Type B pancreatic cell (in vitro differentiated cells): ENCODE measurements around the gene MAPK12. TPM values are rescaled to one million over a fixed set of nuclear protein-coding genes. Genes with fewer than 3 reads are reported as not detected.
"Not testable (repeated sequence)": the region's sequence is repeated elsewhere in the genome, so short reads cannot be mapped to it uniquely, and the experiment has no call there.

Experiments
- DNase-seq: peaks from one replicate; pipeline ENCODE4 v3.0.0; 2021; ENCODE audit warnings: mixed read lengths; ENCODE audit not compliant: unreplicated experiment; ENCODE audit errors: extremely low spot score
- H3K27ac Mint-ChIP-seq: 2 replicates; pipeline ENCODE4 v1.8.0; 2021; ENCODE audit warnings: mild to moderate bottlenecking, mixed read lengths
- H3K27me3 Mint-ChIP-seq: 2 replicates; pipeline ENCODE4 v1.8.0; 2021; ENCODE audit warnings: mixed read lengths
- H3K36me3 Mint-ChIP-seq: 2 replicates; pipeline ENCODE4 v1.8.0; 2021; ENCODE audit warnings: mixed read lengths
- H3K4me1 Mint-ChIP-seq: one replicate; pipeline ENCODE4 v1.8.0; 2021; ENCODE audit warnings: mixed read lengths; ENCODE audit not compliant: unreplicated experiment
- H3K4me3 Mint-ChIP-seq: 2 replicates; pipeline ENCODE4 v1.8.0; 2021; ENCODE audit warnings: mild to moderate bottlenecking, mixed read lengths
- H3K9me3 Mint-ChIP-seq: 2 replicates; pipeline ENCODE4 v1.8.0; 2021; ENCODE audit warnings: mixed read lengths
- total RNA-seq: library from RNA; stranded (reverse); gene quantifications from 2 replicates; pipeline ENCODE4 v1.2.1, GENCODE V29; 2021; ENCODE audit warnings: low replicate concordance
- TF ChIP-seq, protein P1 (sequence below): fragments of 200-600 bp; sonication (generic); conservative IDR thresholded peaks from 2 replicates; pipeline ENCODE4 v1.5.0; 2021; ENCODE audit warnings: antibody characterized with exemption, mild to moderate bottlenecking

Gene MAPK12
- total RNA-seq, 1 donor from 2014 or later = 31.3 TPM

DNA sequence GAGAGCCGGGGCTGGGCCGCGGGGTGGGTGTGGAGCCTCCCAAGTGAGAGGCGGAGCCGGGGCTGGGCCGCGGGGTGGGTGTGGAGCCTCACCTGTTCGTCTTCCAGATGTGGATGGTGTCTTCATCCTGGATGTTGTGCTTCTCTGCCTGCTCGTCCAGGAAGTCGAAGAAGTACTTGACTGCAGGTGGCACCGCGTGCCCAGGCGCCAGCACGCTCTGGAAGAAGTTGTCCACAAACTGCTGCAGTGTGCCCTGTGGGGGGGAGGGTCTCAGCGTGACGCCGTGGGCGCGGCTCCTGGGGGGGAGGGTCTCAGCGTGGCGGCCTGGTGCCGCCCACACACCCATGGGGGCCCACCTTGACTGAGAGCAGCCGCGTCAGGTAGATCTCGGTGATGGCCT is 16.3 kb upstream of the MAPK12 start:
- no peaks in the 10 kb centered on the region for H3K9me3 Mint-ChIP-seq
- TF ChIP-seq, protein P1, sequence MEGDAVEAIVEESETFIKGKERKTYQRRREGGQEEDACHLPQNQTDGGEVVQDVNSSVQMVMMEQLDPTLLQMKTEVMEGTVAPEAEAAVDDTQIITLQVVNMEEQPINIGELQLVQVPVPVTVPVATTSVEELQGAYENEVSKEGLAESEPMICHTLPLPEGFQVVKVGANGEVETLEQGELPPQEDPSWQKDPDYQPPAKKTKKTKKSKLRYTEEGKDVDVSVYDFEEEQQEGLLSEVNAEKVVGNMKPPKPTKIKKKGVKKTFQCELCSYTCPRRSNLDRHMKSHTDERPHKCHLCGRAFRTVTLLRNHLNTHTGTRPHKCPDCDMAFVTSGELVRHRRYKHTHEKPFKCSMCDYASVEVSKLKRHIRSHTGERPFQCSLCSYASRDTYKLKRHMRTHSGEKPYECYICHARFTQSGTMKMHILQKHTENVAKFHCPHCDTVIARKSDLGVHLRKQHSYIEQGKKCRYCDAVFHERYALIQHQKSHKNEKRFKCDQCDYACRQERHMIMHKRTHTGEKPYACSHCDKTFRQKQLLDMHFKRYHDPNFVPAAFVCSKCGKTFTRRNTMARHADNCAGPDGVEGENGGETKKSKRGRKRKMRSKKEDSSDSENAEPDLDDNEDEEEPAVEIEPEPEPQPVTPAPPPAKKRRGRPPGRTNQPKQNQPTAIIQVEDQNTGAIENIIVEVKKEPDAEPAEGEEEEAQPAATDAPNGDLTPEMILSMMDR = no peak
- no peak overlapping the region for H3K4me3 Mint-ChIP-seq
- H3K36me3 Mint-ChIP-seq = peaks cover 6% of the 10 kb centered on the region
- no peak overlapping the region for H3K27ac Mint-ChIP-seq
- DNase-seq = no peak
- no peaks in the 10 kb centered on the region for H3K4me1 Mint-ChIP-seq
- no peaks in the 10 kb centered on the region for H3K27me3 Mint-ChIP-seq

- no peaks in the 10 kb centered on the region for H3K4me1 Mint-ChIP-seq
- TF ChIP-seq, protein P1 = peak; percentile 46
- no peaks in the 10 kb centered on the region for H3K9me3 Mint-ChIP-seq
- no peaks in the 10 kb centered on the region for H3K27me3 Mint-ChIP-seq
- no peak overlapping the region for H3K27ac Mint-ChIP-seq
- peaks cover 6% of the 10 kb centered on the region for H3K36me3 Mint-ChIP-seq
- DNase-seq = no peak
- H3K4me3 Mint-ChIP-seq = no peak overlapping the region
These were observed 14.7 kb upstream of the MAPK12 start for GRCh38 chr22:50276143-50276542.

GRCh38 chr22:50275181-50276055 is 13.9 kb upstream of the MAPK12 start:
- Mint-ChIP-seq H3K4me3 (no peak overlapping the region), H3K27me3 (no peaks in the 10 kb centered on the region), H3K27ac (no peak overlapping the region), H3K4me1 (no peaks in the 10 kb centered on the region), H3K9me3 (no peaks in the 10 kb centered on the region), H3K36me3 (peaks cover 6% of the 10 kb centered on the region)
- TF ChIP-seq, protein P1 = no peak
- no peak for DNase-seq

DNA sequence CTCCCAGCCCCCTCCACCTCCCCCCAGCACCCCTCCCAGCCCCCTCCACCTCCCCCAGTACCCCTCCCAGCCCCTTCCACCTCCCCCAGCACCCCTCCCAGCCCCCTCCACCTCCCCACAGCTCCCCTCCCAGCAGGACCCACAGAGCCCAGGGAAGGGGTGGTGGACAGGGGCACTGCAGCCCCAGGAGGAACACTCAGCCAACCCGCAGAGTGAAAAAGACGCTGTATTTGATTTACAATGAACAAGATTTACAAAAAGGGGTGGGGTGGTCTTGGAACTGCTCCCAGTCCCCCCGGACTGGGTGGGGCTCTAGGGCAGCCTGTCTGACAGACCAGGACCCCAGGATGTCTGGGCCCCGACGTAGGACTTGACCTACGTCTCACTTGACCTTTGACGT is 13.3 kb upstream of the MAPK12 start:
- Mint-ChIP-seq H3K27me3 (no peaks in the 10 kb centered on the region), H3K4me3 (no peak overlapping the region), H3K4me1 (no peaks in the 10 kb centered on the region), H3K27ac (no peak overlapping the region), H3K36me3 (peaks cover 6% of the 10 kb centered on the region), H3K9me3 (no peaks in the 10 kb centered on the region)
- TF ChIP-seq, protein P1 = no peak
- DNase-seq = no peak

DNA sequence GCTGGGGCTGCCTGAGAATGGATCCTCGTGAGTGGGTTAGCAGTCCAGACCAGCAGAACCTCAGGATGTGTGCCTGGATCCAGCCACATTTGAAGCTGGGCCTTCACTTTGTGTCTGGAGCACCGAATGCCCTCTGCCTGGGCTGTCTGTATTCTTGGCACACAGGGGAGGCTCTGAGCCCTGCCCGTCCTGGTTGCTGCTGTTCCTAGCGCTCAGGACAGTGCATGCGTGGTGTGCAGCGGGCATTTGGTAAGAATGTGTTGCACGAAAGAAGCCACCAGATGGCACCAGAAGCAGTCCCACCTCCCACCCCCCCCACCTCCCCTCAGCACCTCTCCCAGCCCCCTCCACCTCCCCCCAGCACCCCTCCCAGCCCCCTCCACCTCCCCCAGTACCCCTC is 12.8 kb upstream of the MAPK12 start:
- Mint-ChIP-seq H3K27ac (peak overlapping the region; percentile 39), H3K4me1 (no peaks in the 10 kb centered on the region), H3K27me3 (peaks cover under 1% of the 10 kb centered on the region), H3K36me3 (peaks cover 6% of the 10 kb centered on the region), H3K4me3 (peak overlapping the region; percentile 57), H3K9me3 (no peaks in the 10 kb centered on the region)
- DNase-seq = no peak
- TF ChIP-seq, protein P1 = peak; percentile 64

DNA sequence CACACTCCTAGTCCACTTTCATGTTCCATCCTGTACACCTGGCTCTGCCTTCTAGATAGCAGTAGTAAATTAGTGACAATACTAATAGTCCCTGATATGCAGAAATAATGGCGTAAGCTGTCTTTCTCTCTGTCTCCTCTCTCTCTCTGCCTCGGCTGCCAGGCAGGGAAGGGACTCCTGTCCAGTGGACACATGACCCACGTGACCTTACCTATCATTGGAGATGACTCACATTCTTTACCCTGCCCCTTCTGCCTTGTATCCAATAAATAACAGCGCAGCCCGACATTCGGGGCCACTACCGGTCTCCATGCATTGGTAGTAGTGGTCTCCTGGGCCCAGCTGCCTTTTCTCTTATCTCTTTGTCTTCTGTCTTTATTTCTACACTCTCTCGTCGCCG is 12.3 kb upstream of the MAPK12 start:
- H3K4me1 Mint-ChIP-seq, H3K27me3 Mint-ChIP-seq, DNase-seq, H3K9me3 Mint-ChIP-seq, H3K36me3 Mint-ChIP-seq: not testable (repeated sequence)
- Mint-ChIP-seq H3K27ac (peak overlapping the region; percentile 39), H3K4me3 (peak overlapping the region; percentile 57)
